Breast epithelium (tissue), 3 donors: ENCODE measurements around the gene IFT81.

Source experiments
- POLR2AphosphoS5 ChIP-seq, 3 donors: sonication (generic); formaldehyde crosslinking; IDR thresholded peaks; one replicate each; pipeline ENCODE4 v1.6.1; 2017; ENCODE audit warnings: antibody characterized with exemption in 3 of 3
- TF ChIP-seq, protein P1 (sequence below), 3 donors: fragments of 450-650 bp; IDR thresholded peaks; one replicate each; pipeline ENCODE4 v1.5.1; 2016 to 2017; ENCODE audit warnings: antibody characterized with exemption in 3 of 3, mild to moderate bottlenecking in 3 of 3, moderate library complexity in 3 of 3

DNA sequence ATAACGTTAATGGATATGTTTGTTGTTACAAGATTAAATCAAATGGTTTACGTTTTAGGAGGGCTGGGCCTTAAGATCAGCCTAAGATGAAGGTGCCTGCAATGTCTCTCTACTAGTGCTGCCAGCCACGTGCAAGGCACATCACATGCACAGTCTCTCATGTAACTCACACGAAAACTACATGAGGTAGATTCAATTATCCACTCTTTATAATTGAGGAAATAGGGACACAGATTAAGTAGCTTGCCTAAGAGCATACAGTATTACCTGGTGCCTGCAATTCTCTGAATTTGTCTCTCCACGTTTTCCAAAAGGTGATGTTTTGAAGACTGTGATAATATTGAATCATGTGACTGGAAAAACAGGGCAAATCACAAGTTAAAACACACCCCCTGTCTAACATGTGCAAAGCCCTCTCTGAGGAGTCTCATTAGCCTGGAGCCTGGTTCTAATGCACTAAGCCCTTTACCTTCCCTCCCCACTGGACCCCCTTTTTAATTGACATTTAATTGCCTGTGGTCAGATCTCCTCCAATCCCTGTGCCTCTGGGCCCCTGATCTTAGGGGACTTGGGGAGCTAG lies 142.3 kb downstream of the IFT81 start:
- TF ChIP-seq POLR2AphosphoS5 (IDR thresholded peaks at IDR 0.05) = no peak
- TF ChIP-seq, protein P1, sequence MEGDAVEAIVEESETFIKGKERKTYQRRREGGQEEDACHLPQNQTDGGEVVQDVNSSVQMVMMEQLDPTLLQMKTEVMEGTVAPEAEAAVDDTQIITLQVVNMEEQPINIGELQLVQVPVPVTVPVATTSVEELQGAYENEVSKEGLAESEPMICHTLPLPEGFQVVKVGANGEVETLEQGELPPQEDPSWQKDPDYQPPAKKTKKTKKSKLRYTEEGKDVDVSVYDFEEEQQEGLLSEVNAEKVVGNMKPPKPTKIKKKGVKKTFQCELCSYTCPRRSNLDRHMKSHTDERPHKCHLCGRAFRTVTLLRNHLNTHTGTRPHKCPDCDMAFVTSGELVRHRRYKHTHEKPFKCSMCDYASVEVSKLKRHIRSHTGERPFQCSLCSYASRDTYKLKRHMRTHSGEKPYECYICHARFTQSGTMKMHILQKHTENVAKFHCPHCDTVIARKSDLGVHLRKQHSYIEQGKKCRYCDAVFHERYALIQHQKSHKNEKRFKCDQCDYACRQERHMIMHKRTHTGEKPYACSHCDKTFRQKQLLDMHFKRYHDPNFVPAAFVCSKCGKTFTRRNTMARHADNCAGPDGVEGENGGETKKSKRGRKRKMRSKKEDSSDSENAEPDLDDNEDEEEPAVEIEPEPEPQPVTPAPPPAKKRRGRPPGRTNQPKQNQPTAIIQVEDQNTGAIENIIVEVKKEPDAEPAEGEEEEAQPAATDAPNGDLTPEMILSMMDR (IDR thresholded peaks at IDR 0.05) = no peak
